Measurements from ENCODE around the gene MRPL11. TPM values are rescaled to one million over a fixed set of nuclear protein-coding genes. Genes with fewer than 3 reads are reported as not detected.

MRPL11 gene
- total and polyA plus RNA-seq, 2 experiments from 2014 or later: 139 to 237 TPM

DNA sequence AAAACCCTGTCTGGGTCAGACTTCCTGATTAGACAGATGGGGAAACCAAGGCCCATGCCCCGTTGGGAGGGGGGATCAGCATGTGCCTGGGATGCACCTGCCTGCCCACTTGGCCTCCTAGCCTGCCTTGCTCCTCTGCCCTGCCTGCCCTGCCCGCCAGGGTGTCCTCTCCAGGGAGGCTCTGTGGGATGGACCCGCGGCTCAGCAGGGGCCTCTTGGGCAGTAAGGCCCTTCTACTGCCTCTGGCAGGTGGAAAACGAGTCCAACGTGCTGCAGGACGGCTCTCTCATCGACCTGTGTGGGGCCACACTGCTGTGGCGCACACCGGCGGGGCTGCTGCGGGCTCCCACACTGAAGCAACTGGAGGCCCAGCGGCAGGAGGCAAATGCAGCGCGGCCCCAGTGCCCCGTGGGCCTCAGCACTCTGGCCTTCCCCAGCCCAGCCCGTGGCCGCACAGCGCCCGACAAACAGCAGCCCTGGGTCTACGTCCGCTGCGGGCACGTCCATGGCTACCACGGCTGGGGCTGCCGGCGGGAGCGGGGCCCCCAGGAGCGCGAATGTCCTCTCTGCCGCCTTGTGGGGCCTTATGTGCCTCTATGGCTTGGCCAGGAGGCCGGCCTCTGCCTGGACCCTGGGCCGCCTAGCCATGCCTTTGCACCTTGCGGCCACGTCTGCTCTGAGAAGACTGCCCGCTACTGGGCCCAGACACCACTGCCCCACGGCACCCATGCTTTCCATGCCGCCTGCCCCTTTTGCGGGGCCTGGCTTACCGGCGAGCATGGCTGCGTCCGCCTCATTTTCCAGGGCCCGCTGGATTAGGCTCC lies 36.9 kb upstream of the MRPL11 start:
- H4K20me1 ChIP-seq (replicated peaks; ENCODE audit: insufficient read depth): no peaks in the 10 kb centered on the region; the same call in 1 of the 2 replicates
- H3K79me2 ChIP-seq (replicated peaks; ENCODE audit: insufficient read depth): no peaks in the 10 kb centered on the region
- H3K9me2 ChIP-seq (ENCODE audit: insufficient read depth): no peaks in the 10 kb centered on the region
- H3K4me3 ChIP-seq: no peak overlapping the region
- ATAC-seq: no peak
- peaks cover 21% of the 10 kb centered on the region for H3K4me1 Mint-ChIP-seq
- H3F3A ChIP-seq (replicated peaks; ENCODE audit: low read depth): peaks cover 16% of the 10 kb centered on the region; the same call in 1 of the 2 replicates
- H3K27me3 Mint-ChIP-seq (ENCODE audit: insufficient read depth, low read depth, poor library complexity): peaks cover 11% of the 10 kb centered on the region
- no peak overlapping the region for H3K4me3 Mint-ChIP-seq
- no peak overlapping the region for H2AFZ ChIP-seq
- no peaks in the 10 kb centered on the region for H3K9me3 Mint-ChIP-seq
- H3K4me1 ChIP-seq (ENCODE audit: insufficient read depth): peaks cover 8% of the 10 kb centered on the region
- no peaks in the 10 kb centered on the region; the same call in 1 of the 2 replicates for H3K36me3 ChIP-seq (ENCODE audit: insufficient read depth)
- H3K36me3 Mint-ChIP-seq (ENCODE audit: low read depth): peaks cover 3% of the 10 kb centered on the region; the same call in 2 of the 3 replicates
- no peak overlapping the region for H3K27ac Mint-ChIP-seq
- no peaks in the 10 kb centered on the region for H3K27me3 ChIP-seq (ENCODE audit: insufficient read depth)
- TF ChIP-seq NANOG (IDR thresholded peaks at IDR 0.05; ENCODE audit: borderline replicate concordance) (no peak), STAT1 (IDR thresholded peaks at IDR 0.05; ENCODE audit: unreplicated experiment) (no peak), CREB1 (CRISPR knock-in tag; IDR thresholded peaks at IDR 0.05; ENCODE audit: low read depth) (no peak), CTCF (conservative IDR thresholded peaks at IDR 0.05; ENCODE audit: low read depth in 2 of 2) (no peak), POLR2AphosphoS5 (IDR thresholded peaks at IDR 0.05; ENCODE audit: low read depth) (no peak), EZH2phosphoT487 (IDR thresholded peaks at IDR 0.05; ENCODE audit: unreplicated experiment) (no peak), JUNB (IDR thresholded peaks at IDR 0.05; ENCODE audit: unreplicated experiment) (no peak), ZNF462 (CRISPR knock-in tag; IDR thresholded peaks at IDR 0.05) (no peak), ZNF114 (CRISPR knock-in tag; IDR thresholded peaks at IDR 0.05) (no peak), ZNF331 (CRISPR knock-in tag; IDR thresholded peaks at IDR 0.05; ENCODE audit: low read depth) (no peak), EZH2 (IDR thresholded peaks at IDR 0.05; ENCODE audit: low read depth, unreplicated experiment) (no peak)
- TF ChIP-seq, protein P1, sequence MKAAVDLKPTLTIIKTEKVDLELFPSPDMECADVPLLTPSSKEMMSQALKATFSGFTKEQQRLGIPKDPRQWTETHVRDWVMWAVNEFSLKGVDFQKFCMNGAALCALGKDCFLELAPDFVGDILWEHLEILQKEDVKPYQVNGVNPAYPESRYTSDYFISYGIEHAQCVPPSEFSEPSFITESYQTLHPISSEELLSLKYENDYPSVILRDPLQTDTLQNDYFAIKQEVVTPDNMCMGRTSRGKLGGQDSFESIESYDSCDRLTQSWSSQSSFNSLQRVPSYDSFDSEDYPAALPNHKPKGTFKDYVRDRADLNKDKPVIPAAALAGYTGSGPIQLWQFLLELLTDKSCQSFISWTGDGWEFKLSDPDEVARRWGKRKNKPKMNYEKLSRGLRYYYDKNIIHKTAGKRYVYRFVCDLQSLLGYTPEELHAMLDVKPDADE (IDR thresholded peaks at IDR 0.05): no peak
- TF ChIP-seq, protein P2, sequence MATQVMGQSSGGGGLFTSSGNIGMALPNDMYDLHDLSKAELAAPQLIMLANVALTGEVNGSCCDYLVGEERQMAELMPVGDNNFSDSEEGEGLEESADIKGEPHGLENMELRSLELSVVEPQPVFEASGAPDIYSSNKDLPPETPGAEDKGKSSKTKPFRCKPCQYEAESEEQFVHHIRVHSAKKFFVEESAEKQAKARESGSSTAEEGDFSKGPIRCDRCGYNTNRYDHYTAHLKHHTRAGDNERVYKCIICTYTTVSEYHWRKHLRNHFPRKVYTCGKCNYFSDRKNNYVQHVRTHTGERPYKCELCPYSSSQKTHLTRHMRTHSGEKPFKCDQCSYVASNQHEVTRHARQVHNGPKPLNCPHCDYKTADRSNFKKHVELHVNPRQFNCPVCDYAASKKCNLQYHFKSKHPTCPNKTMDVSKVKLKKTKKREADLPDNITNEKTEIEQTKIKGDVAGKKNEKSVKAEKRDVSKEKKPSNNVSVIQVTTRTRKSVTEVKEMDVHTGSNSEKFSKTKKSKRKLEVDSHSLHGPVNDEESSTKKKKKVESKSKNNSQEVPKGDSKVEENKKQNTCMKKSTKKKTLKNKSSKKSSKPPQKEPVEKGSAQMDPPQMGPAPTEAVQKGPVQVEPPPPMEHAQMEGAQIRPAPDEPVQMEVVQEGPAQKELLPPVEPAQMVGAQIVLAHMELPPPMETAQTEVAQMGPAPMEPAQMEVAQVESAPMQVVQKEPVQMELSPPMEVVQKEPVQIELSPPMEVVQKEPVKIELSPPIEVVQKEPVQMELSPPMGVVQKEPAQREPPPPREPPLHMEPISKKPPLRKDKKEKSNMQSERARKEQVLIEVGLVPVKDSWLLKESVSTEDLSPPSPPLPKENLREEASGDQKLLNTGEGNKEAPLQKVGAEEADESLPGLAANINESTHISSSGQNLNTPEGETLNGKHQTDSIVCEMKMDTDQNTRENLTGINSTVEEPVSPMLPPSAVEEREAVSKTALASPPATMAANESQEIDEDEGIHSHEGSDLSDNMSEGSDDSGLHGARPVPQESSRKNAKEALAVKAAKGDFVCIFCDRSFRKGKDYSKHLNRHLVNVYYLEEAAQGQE (IDR thresholded peaks at IDR 0.05; ENCODE audit: unreplicated experiment): no peak
- H3K27ac ChIP-seq (ENCODE audit: low read depth): no peak overlapping the region
- no peak overlapping the region for H3K4me2 ChIP-seq
- no peak for DNase-seq (ENCODE audit: low spot score)

Data from GM23338 (cell line).